Measurements from ENCODE around the gene WDR45B. TPM values are rescaled to one million over a fixed set of nuclear protein-coding genes. Genes with fewer than 3 reads are reported as not detected.

WDR45B gene
- total RNA-seq, 4 donors from 2014 or later = 68.1 to 108 (median 83.6) TPM

GRCh38 chr17:82568997-82569393 lies 79.2 kb downstream of the WDR45B start:
- Histone ChIP-seq H3K4me3 (no peak overlapping the region), H3K9me3 (no peaks in the 10 kb centered on the region), H3K27ac (peak overlapping the region; percentile 77 to 90 (median 86)), H3K36me3 (peaks cover 0 to 23% (median 4%) of the 10 kb centered on the region in 4 donors), H3K27me3 (no peaks in the 10 kb centered on the region), H3K4me1 (peaks cover 17 to 48% (median 40%) of the 10 kb centered on the region in 4 donors)
- in situ Hi-C loops (cut with MboI; ENCODE audit: low pct_ligation_motif_present in 1 of 4, low pct_unique_long_range_greater_than_20kb in 1 of 4, low sequenced_read_pairs in 3 of 4) = no loop called here
- TF ChIP-seq EP300 (IDR thresholded peaks at IDR 0.05; ENCODE audit: low read depth) = no peak
- TF ChIP-seq CTCF (IDR thresholded peaks at IDR 0.05) = peak in 1 of 5 experiments; percentile 8
- DNase-seq = no peak
- intact Hi-C loops (cut with DNase I; ENCODE audit: low total_unique reads) = no loop called here
- 83% methylated on average over 6 to 10 of the region's 10 CpGs for WGBS, 2 donors (ENCODE audit: low coverage in 1 of 2)

GRCh38 chr17:82567286-82567685 lies 81.0 kb downstream of the WDR45B start:
- DNase-seq = no peak
- H3K4me3 ChIP-seq = no peak overlapping the region
- H3K27me3 ChIP-seq = no peaks in the 10 kb centered on the region
- H3K4me1 ChIP-seq = peaks cover 17 to 64% (median 42%) of the 10 kb centered on the region in 4 donors
- H3K9me3 ChIP-seq = no peaks in the 10 kb centered on the region
- WGBS, 2 donors (ENCODE audit: low coverage in 1 of 2) = 78 to 94% methylated on average over 6 to 15 of the region's 15 CpGs
- H3K36me3 ChIP-seq = peaks cover 0 to 19% (median 4%) of the 10 kb centered on the region in 4 donors
- TF ChIP-seq POLR2AphosphoS5 (IDR thresholded peaks at IDR 0.05) = no peak
- TF ChIP-seq CTCF (IDR thresholded peaks at IDR 0.05) = no peak
- no peak for TF ChIP-seq EP300 (IDR thresholded peaks at IDR 0.05; ENCODE audit: low read depth)
- no peak for TF ChIP-seq POLR2A (IDR thresholded peaks at IDR 0.05)
- intact Hi-C loops (cut with DNase I; ENCODE audit: low total_unique reads) = no loop called here
- in situ Hi-C loops (cut with MboI; ENCODE audit: low pct_ligation_motif_present in 1 of 4, low pct_unique_long_range_greater_than_20kb in 1 of 4, low sequenced_read_pairs in 3 of 4) = no loop called here
- peak overlapping the region; percentile 77 to 90 (median 86) for H3K27ac ChIP-seq

GRCh38 chr17:82566129-82566960 lies 81.9 kb downstream of the WDR45B start:
- no peaks in the 10 kb centered on the region for H3K27me3 ChIP-seq
- TF ChIP-seq POLR2A (IDR thresholded peaks at IDR 0.05) (no peak), CTCF (IDR thresholded peaks at IDR 0.05) (no peak), EP300 (IDR thresholded peaks at IDR 0.05; ENCODE audit: low read depth) (no peak), POLR2AphosphoS5 (IDR thresholded peaks at IDR 0.05) (no peak)
- peaks cover 17 to 71% (median 44%) of the 10 kb centered on the region in 4 donors for H3K4me1 ChIP-seq
- 61 to 65% methylated on average over 12 to 18 of the region's 18 CpGs for WGBS, 2 donors (ENCODE audit: low coverage in 1 of 2)
- intact Hi-C loops (cut with DNase I; ENCODE audit: low total_unique reads) (no loop called here), in situ Hi-C loops (cut with MboI; ENCODE audit: low pct_ligation_motif_present in 1 of 4, low pct_unique_long_range_greater_than_20kb in 1 of 4, low sequenced_read_pairs in 3 of 4) (no loop called here)
- peaks cover 0 to 14% (median 0%) of the 10 kb centered on the region in 4 donors for H3K36me3 ChIP-seq
- H3K4me3 ChIP-seq = no peak overlapping the region
- DNase-seq = peak; percentile 45
- no peaks in the 10 kb centered on the region for H3K9me3 ChIP-seq
- peak overlapping the region; percentile 14 to 90 (median 86) for H3K27ac ChIP-seq

- in situ Hi-C loops (cut with MboI; ENCODE audit: low pct_ligation_motif_present in 1 of 4, low pct_unique_long_range_greater_than_20kb in 1 of 4, low sequenced_read_pairs in 3 of 4) = no loop called here
- H3K4me3 ChIP-seq = no peak overlapping the region
- intact Hi-C loops (cut with DNase I; ENCODE audit: low total_unique reads) = no loop called here
- no peaks in the 10 kb centered on the region for H3K27me3 ChIP-seq
- H3K4me1 ChIP-seq = peaks cover 17 to 77% (median 46%) of the 10 kb centered on the region in 4 donors
- TF ChIP-seq CTCF (IDR thresholded peaks at IDR 0.05) (no peak), POLR2AphosphoS5 (IDR thresholded peaks at IDR 0.05) (no peak), EP300 (IDR thresholded peaks at IDR 0.05; ENCODE audit: low read depth) (no peak), POLR2A (IDR thresholded peaks at IDR 0.05) (no peak)
- 42 to 44% methylated on average over 1 of the region's 1 CpG for WGBS, 2 donors (ENCODE audit: low coverage in 1 of 2)
- DNase-seq = no peak
- H3K36me3 ChIP-seq = peaks cover 0 to 6% (median 0%) of the 10 kb centered on the region in 4 donors
- no peaks in the 10 kb centered on the region for H3K9me3 ChIP-seq
- peak overlapping the region in 2 of 4 donors; percentile 86 to 90 for H3K27ac ChIP-seq
Measured at GRCh38 chr17:82565551-82565950, 82.7 kb downstream of the WDR45B start.

Small RNA genes within 50 kb of the gene (small RNA-seq; reads per million reads assigned to genes)
- 0 to 0.53 (median 0.06) reads per million in 4 donors for gene MIR4525

Other genes with a start within 250 kb of the WDR45B start
- 100 to 1,000 TPM in 2 of 4 donors, 10 to 100 TPM in 2; 45.5 to 258 (median 102) TPM for gene HEXD, start 230.1 kb downstream of the WDR45B start, total RNA-seq
- 10 to 100 TPM in 3 of 4 donors, 1 to 10 TPM in 1; 7.9 to 27.5 (median 25.9) TPM for gene OGFOD3, start 229.9 kb downstream of the WDR45B start, total RNA-seq
- 100 to 1,000 TPM in 2 of 4 donors, 10 to 100 TPM in 2; 46.2 to 212 (median 86.2) TPM for gene CYBC1, start 197.7 kb downstream of the WDR45B start, total RNA-seq
- 100 to 1,000 TPM in 1 of 4 donors, 10 to 100 TPM in 3; 44.1 to 133 (median 61.1) TPM for gene NARF, start 189.7 kb downstream of the WDR45B start, total RNA-seq
- 100 to 1,000 TPM in 2 of 4 donors, 10 to 100 TPM in 2; 41.2 to 216 (median 106) TPM for gene FOXK2, start 128.7 kb downstream of the WDR45B start, total RNA-seq
- 10 to 100 TPM; 26.5 to 83.0 (median 59.6) TPM for gene RAB40B, start 50.3 kb upstream of the WDR45B start, total RNA-seq
- 10 to 100 TPM; 16.3 to 39.6 (median 26.8) TPM for gene FN3KRP, start 68.3 kb upstream of the WDR45B start, total RNA-seq
- gene FN3K, start 87.2 kb upstream of the WDR45B start, total RNA-seq = 10 to 100 TPM; 11.2 to 33.0 (median 26.2) TPM
- gene TBCD, start 103.6 kb upstream of the WDR45B start, total RNA-seq = 100 to 1,000 TPM in 1 of 4 donors, 10 to 100 TPM in 3; 38.6 to 104 (median 39.8) TPM
- gene ZNF750, start 191.6 kb upstream of the WDR45B start, total RNA-seq = not detected